PC-3 (cell line): ENCODE data around the gene ANTXR2.

Experiments
- EZH2 ChIP-seq: fragments of 300-600 bp; sonication (generic); IDR thresholded peaks from one replicate; pipeline ENCODE4 v1.6.1; 2017; ENCODE audit warnings: antibody characterized with exemption, mild to moderate bottlenecking, low read length; ENCODE audit not compliant: unreplicated experiment
- TF ChIP-seq, protein P1 (sequence below): fragments of 300-600 bp; sonication (generic); conservative IDR thresholded peaks from 2 replicates; pipeline ENCODE4 v1.5.1; 2017; ENCODE audit warnings: antibody characterized with exemption, low read depth, mild to moderate bottlenecking, low read length

DNA sequence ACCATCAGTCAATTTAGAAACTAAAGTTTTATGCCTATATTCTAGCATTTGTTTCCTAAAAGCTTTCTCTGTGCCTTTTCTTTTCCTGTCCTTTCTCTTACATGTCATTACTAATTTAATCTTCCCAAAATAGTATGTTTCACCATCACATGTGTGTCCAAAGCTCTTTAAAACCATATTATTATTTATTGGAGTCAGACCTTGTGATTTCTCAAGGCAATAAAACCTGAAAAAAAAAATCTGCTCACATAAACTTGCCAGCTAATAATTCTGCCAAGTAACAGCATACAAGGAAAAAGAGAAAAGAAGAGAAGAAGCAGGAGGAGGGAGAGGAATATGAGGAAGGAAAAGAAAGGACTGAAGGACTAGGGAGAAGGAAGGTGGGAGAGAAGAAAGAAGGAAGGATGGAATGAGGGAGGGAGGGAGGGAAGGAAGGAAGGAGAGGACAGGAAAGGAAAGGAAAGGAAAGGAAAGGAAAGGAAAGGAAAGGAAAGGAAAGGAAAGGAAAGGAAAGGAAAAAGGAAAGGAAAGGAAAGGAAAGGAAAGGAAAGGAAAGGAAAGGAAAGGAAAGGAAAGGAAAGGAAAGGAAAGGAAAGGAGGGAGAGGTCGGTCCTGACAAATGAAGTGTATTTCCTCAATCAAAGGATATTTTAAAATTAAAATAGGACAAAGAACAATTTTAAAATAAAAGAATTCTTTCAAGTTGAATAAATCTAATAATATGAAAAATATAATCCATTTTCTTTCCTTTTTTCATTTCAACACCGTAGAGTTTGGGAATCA lies 57.4 kb downstream of the ANTXR2 start:
- no peak for TF ChIP-seq EZH2
- TF ChIP-seq, protein P1, sequence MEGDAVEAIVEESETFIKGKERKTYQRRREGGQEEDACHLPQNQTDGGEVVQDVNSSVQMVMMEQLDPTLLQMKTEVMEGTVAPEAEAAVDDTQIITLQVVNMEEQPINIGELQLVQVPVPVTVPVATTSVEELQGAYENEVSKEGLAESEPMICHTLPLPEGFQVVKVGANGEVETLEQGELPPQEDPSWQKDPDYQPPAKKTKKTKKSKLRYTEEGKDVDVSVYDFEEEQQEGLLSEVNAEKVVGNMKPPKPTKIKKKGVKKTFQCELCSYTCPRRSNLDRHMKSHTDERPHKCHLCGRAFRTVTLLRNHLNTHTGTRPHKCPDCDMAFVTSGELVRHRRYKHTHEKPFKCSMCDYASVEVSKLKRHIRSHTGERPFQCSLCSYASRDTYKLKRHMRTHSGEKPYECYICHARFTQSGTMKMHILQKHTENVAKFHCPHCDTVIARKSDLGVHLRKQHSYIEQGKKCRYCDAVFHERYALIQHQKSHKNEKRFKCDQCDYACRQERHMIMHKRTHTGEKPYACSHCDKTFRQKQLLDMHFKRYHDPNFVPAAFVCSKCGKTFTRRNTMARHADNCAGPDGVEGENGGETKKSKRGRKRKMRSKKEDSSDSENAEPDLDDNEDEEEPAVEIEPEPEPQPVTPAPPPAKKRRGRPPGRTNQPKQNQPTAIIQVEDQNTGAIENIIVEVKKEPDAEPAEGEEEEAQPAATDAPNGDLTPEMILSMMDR, result no peak
